Naive B cell (primary cell): ENCODE results near the gene AFAP1L1. TPM values are rescaled to one million over a fixed set of nuclear protein-coding genes. Genes with fewer than 3 reads are reported as not detected.
"Not testable (repeated sequence)": the region's sequence is repeated elsewhere in the genome, so short reads cannot be mapped to it uniquely, and the experiment has no call there.

ENCODE experiments used
- ATAC-seq, 2 donors: fragments of 150-1000 bp; cut with Tn5 transposase; 2 replicates each; pipeline ENCODE4 v1.10.0; 2021; ENCODE audit warnings: low read depth in 2 of 2, mild to moderate bottlenecking in 2 of 2, moderate library complexity in 2 of 2
- DNase-seq: peaks from one replicate; pipeline ENCODE4 v3.0.0; 2022
- H3K27ac Mint-ChIP-seq, 6 donors: one replicate each; pipeline ENCODE4 v1.8.0; 2020 to 2022; ENCODE audit warnings: mild to moderate bottlenecking in 6 of 6, mixed read lengths in 6 of 6, moderate library complexity in 5 of 6, inconsistent platforms in 2 of 6
- H3K27me3 Mint-ChIP-seq, 3 donors: one replicate each; pipeline ENCODE4 v1.8.0; 2021 to 2022; ENCODE audit warnings: mixed read lengths in 3 of 3, mild to moderate bottlenecking in 1 of 3
- H3K36me3 Mint-ChIP-seq, 2 donors: one replicate each; pipeline ENCODE4 v1.8.0; 2020 to 2022; ENCODE audit warnings: mixed read lengths in 2 of 2, inconsistent platforms in 1 of 2, mild to moderate bottlenecking in 1 of 2
- H3K4me1 Mint-ChIP-seq, 3 donors: one replicate each; pipeline ENCODE4 v1.8.0; 2020 to 2022; ENCODE audit warnings: mixed read lengths in 3 of 3, inconsistent platforms in 1 of 3, mild to moderate bottlenecking in 1 of 3, moderate library complexity in 1 of 3
- H3K4me3 Mint-ChIP-seq, 8 donors: one replicate each; pipeline ENCODE4 v1.8.0; 2020 to 2022; ENCODE audit warnings: mild to moderate bottlenecking in 8 of 8, mixed read lengths in 8 of 8, moderate library complexity in 8 of 8, inconsistent platforms in 2 of 8
- H3K9me3 Mint-ChIP-seq, 7 donors: one replicate each; pipeline ENCODE4 v1.8.0; 2020 to 2022; ENCODE audit warnings: mixed read lengths in 7 of 7, mild to moderate bottlenecking in 5 of 7, inconsistent platforms in 2 of 7, moderate library complexity in 1 of 7
- polyA plus RNA-seq, 6 donors: library from polyadenylated mRNA; unstranded; fragments of 300-500 nt; fragmentation: Illumina TruSeq; gene quantifications; one replicate each; pipeline ENCODE4 v1.2.3, GENCODE V29; 2021; ENCODE audit warnings: low read depth in 6 of 6

Gene AFAP1L1
- polyA plus RNA-seq, 6 donors from 2014 or later: 0.27 to 0.31 TPM; not detected in 4

DNA sequence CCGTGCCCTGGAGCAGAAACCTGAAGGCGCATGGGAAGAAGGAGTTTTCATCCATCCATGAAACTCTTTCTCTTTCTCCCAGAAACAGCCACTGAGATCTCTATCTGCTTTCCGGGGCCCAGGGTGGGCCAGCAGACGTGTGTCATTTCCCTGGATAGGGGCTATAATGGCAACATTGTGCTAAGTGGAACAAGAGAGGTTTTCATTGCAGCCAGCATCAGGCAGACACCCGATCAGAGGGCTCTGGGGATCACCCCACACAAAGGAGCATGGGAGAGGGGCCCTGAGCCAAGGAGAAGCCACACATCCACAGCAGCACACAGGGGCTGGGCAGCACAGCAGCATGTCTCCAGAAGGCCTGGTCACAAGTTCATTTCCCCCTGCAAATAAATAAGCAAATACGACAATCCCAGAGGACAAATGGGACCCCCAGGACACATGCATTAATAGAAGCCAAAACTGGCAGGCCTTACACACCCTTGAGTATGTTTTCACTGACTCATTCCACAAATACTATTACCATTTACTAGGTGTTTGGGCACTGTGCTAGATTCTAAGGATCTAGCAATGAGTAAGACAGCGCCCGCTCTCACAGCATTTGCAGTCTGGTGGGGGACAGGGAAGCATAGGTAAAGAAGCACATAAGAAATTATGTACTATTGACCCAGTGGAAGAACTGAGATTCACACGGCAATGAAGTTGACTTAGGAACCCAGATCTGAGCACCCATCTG, 4.3 kb upstream of the AFAP1L1 start:
- H3K27me3 Mint-ChIP-seq: peaks cover 30 to 32% (median 30%) of the 10 kb centered on the region in 3 donors
- H3K4me3 Mint-ChIP-seq: peak overlapping the region in 1 of 8 donors; percentile 29
- peaks cover 6 to 15% (median 13%) of the 10 kb centered on the region in 3 donors for H3K4me1 Mint-ChIP-seq
- peak overlapping the region in 1 of 6 donors; percentile 72 for H3K27ac Mint-ChIP-seq
- peaks cover 9 to 25% (median 21%) of the 10 kb centered on the region in 7 donors for H3K9me3 Mint-ChIP-seq
- no peak for ATAC-seq
- no peak for DNase-seq
- H3K36me3 Mint-ChIP-seq: peaks cover 14 to 24% of the 10 kb centered on the region in 2 donors

DNA sequence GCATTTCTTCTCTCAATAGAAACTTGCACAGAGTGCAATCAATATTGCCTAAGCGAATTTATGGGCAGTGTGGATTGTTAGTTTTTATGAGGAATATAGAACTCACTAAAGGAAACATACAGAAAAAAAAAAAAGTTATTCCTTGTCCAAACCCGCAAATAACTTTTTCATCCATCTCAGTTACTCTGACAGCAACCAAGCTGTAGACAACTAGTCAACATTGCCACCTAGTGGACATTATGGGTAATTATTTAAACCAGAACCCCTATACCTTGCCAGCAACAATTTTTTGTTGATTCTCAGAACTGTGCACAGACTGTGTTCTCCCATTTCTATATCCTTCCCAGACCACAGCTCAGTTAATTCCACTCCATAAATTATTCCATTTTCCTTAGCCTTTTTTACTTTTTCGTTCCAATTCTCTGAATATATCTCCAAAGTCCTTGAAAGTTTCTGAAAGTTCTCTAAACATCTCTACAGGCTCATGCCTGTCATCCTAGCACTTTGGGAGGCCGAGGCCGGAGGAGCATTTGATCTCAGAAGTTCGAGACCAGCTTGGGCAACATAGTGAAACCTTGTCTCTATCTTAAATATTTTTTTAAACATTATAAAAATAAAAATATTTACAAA, 2.6 kb upstream of the AFAP1L1 start:
- H3K4me3 Mint-ChIP-seq: no peak overlapping the region
- peak; percentile 50 to 60 for ATAC-seq
- H3K27me3 Mint-ChIP-seq: peaks cover 30 to 47% (median 42%) of the 10 kb centered on the region in 3 donors
- no peak for DNase-seq
- H3K4me1 Mint-ChIP-seq: peaks cover 7 to 19% (median 15%) of the 10 kb centered on the region in 3 donors
- H3K9me3 Mint-ChIP-seq: peaks cover 9 to 25% (median 21%) of the 10 kb centered on the region in 7 donors
- H3K27ac Mint-ChIP-seq: no peak overlapping the region
- H3K36me3 Mint-ChIP-seq: peaks cover 14 to 24% of the 10 kb centered on the region in 2 donors

DNA sequence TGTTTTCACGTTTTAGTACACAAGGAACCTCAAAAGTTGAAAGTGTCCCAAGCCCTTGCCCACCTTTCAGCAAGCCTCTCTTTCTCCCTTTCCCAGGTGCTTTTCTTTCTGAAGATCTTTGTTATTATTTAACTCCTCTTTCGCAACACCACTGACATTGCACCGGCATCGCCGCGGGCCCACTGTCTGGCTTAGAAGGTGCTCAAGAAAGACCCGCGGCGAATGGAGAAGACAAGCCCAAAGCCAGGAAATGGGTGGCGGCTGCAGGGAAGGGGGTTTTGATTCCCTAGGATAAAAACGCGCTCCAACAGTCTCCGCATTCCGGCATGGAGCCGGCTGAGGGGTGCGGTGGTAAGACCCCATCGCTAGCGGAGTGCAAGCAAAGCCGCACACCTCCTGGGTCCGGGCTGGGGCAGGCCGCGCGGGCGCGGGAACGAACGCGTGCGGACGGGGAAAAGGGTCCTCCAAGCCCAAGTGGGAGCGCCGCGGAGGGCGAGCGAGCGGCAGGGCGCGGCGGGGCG, 404 bp upstream of the AFAP1L1 start:
- H3K36me3 Mint-ChIP-seq: peaks cover 14 to 24% of the 10 kb centered on the region in 2 donors
- H3K4me1 Mint-ChIP-seq: peaks cover 7 to 15% (median 14%) of the 10 kb centered on the region in 3 donors
- peaks cover 9 to 25% (median 21%) of the 10 kb centered on the region in 7 donors for H3K9me3 Mint-ChIP-seq
- DNase-seq (no peak), ATAC-seq (no peak)
- peak overlapping the region; percentile 63 to 86 (median 72) for H3K4me3 Mint-ChIP-seq
- peaks cover 34 to 61% (median 47%) of the 10 kb centered on the region in 3 donors for H3K27me3 Mint-ChIP-seq
- H3K27ac Mint-ChIP-seq: peak overlapping the region in 1 of 6 donors; percentile 15

DNA sequence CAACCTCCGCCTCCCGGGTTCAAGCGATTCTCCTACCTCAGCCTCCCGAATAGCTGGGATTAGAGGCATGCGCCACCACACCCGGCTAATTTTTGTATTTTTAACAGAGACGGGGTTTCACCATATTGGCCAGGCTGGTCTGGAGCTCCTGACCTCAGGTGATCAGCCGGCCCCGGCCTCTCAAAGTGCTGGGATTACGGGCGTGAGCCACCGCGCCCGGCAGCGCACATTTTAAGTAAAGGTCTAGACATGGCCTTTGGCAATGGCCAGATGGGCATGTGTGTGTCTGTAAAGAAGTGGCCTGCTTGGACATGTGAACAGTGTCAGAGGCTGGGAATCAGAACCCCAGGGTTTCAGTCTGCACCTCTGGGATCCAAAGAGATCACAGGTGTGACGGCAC, 1.1 kb downstream of the AFAP1L1 start:
- peaks cover 44 to 61% (median 59%) of the 10 kb centered on the region in 3 donors for H3K27me3 Mint-ChIP-seq
- H3K27ac Mint-ChIP-seq, ATAC-seq, DNase-seq: not testable (repeated sequence)
- peaks cover 7 to 15% (median 14%) of the 10 kb centered on the region in 3 donors for H3K4me1 Mint-ChIP-seq
- peaks cover 9 to 18% (median 15%) of the 10 kb centered on the region in 7 donors for H3K9me3 Mint-ChIP-seq
- peak overlapping the region in 6 of 8 donors; percentile 82 to 93 (median 89) for H3K4me3 Mint-ChIP-seq
- peaks cover 10 to 17% of the 10 kb centered on the region in 2 donors for H3K36me3 Mint-ChIP-seq

DNA sequence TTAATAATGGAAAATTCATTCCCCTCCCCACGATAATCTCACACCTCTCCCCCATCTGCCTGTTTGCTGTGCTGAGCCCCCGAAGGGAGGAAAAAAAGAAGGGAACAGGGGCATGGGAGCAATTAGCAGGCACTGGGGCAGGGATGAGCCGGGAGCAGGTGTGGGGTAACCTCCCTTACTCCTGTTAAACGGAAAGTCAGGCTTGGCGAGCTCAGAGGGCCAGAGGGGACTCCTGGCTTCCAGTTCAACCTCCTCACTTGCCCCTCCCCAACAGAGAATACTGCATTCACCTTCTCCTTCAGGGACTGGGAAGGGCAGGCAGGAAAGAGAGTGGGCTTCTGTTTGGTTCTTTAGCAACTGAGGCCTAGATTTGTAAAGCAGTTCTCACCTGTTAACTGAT, 1.6 kb downstream of the AFAP1L1 start:
- Mint-ChIP-seq H3K27ac (no peak overlapping the region), H3K9me3 (peaks cover 5 to 14% (median 11%) of the 10 kb centered on the region in 7 donors), H3K36me3 (peaks cover 6 to 12% of the 10 kb centered on the region in 2 donors), H3K27me3 (peaks cover 43 to 64% (median 61%) of the 10 kb centered on the region in 3 donors), H3K4me1 (peaks cover 7 to 15% (median 14%) of the 10 kb centered on the region in 3 donors), H3K4me3 (peak overlapping the region in 3 of 8 donors; percentile 12 to 82 (median 15))
- ATAC-seq: no peak
- no peak for DNase-seq

DNA sequence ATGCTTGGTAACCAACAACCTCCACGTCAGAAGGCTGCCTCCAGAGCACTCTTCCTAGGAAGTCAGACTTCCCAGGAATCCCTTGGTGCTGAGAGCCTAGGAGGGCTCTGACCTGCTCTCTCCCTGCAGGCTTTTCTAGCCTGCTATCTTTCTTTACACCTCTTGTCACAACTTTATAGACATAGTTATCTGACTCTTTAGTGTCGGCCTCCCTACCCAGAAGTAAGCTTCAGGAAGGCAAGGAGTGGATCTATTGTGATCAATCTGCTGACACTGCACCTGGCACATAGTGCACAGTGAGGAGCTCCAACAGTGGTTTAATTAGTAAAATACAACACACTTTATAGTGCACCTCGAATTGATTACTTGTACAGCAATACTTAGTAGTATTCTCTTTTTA, 2.3 kb downstream of the AFAP1L1 start:
- Mint-ChIP-seq H3K4me1 (peaks cover 7 to 15% (median 14%) of the 10 kb centered on the region in 3 donors), H3K36me3 (peaks cover 0 to 5% of the 10 kb centered on the region in 2 donors), H3K4me3 (peak overlapping the region in 3 of 8 donors; percentile 13 to 48 (median 15)), H3K9me3 (peaks cover 2 to 7% (median 4%) of the 10 kb centered on the region in 7 donors), H3K27me3 (peaks cover 44 to 71% (median 63%) of the 10 kb centered on the region in 3 donors), H3K27ac (no peak overlapping the region)
- no peak for ATAC-seq
- DNase-seq: no peak

DNA sequence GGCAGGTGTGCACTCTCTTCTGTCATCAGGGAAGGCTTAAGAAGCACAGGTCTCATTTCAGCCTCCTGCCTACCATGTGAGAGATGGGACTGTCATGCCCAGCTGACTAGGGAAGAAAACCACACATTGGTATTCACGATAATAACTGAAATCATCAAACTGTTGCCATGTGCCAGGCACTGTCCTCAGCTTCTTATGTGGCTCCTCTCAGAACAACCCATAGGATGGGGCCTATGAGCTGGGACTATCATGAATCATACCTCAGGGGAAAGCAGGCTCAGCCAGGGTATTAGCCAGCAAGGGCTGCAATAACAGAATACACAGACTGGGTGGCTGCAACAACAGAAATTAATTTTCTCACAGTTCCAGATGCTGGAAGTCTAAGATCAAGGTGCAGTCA, 3.3 kb downstream of the AFAP1L1 start:
- peaks cover 0 to 4% (median 2%) of the 10 kb centered on the region in 7 donors for H3K9me3 Mint-ChIP-seq
- H3K27ac Mint-ChIP-seq: peak overlapping the region in 1 of 6 donors; percentile 2
- no peak for ATAC-seq
- H3K4me3 Mint-ChIP-seq: no peak overlapping the region
- DNase-seq: no peak
- H3K36me3 Mint-ChIP-seq: no peaks in the 10 kb centered on the region
- H3K4me1 Mint-ChIP-seq: peaks cover 7 to 15% (median 14%) of the 10 kb centered on the region in 3 donors
- peaks cover 44 to 79% (median 68%) of the 10 kb centered on the region in 3 donors for H3K27me3 Mint-ChIP-seq

DNA sequence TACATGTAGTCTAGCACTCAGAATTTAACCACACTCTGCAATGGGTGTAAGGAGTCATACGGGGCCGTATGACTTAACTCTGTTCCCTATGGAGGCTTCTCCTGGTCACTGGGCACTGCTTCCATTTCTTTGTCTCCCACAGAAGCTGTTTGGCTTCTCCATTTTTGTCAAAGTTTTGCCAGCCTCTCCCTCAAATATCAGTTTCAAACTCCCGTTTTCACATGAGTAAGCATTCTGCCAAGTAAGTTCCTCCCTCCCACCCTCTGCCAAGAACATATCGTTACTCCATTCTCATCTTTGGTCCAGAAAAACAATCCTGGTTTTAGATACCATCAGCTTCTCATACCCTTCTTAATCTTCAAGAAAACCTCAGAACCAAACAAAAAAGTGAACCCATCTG, 6.1 kb downstream of the AFAP1L1 start:
- Mint-ChIP-seq H3K4me3 (no peak overlapping the region), H3K27me3 (peaks cover 33 to 63% (median 55%) of the 10 kb centered on the region in 3 donors)

DNA sequence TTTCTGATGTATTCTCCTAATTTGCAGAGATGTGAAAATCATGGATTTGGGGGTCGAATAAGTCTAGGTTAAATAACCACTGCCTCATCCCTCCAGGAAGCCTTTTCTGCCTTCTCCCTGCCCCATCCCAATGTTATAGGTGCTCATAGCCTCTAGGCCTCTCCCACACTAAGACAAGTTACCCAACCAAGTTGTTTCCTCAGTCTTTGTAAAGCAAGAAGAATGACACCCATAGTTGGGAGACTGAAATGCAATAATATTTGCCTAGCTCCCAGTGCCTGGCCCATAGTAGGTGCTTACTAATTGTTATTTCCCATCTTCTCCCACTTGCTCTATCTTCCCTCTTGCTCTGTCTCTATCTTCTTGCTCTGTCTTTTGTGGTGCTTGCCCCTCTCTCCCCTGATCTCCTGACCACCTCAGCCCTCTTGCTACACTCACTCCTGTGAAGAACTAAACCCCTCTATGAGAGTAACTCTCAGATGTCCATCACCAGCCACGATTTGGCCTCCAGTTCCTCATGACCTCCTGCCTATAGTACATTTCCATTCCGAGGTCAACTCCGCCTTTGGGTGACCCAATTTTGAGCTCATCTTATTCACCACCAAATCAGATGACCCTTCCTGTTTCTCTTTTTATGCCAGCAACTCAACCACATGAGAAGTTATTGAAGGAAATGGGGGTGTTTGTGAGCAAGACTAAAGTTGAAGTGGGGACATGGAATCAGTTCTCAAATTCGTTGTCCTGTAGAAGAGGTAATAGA, 7.0 kb downstream of the AFAP1L1 start:
- no peaks in the 10 kb centered on the region for H3K9me3 Mint-ChIP-seq
- DNase-seq: no peak

More for the DNA sequence above, 6.1 kb downstream of the AFAP1L1 start:
- DNase-seq (no peak), ATAC-seq (no peak)
- H3K36me3 Mint-ChIP-seq: no peaks in the 10 kb centered on the region
- peaks cover 0 to 2% (median 0%) of the 10 kb centered on the region in 3 donors for H3K4me1 Mint-ChIP-seq
- H3K27ac Mint-ChIP-seq: peak overlapping the region in 1 of 6 donors; percentile 25
- H3K9me3 Mint-ChIP-seq: no peaks in the 10 kb centered on the region

DNA sequence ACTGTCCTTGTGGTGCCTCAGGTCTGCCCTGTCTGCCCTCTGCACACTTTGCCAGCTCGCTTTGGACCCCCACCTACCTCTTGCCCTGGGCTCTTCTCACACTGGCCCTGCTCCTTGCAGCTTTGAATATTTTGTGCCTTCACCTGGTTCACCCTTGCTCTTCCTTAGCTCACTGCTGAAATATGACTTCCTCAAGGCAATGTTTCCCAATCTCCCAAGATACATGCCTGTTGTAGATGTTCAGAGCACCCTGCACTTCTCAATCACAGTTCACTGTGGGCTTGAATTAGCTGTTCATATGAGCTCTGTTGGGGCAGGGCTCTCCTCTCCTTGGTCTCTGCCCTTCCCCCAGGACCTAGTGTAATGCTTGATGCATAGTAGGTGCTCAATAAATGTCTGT, 8.0 kb downstream of the AFAP1L1 start:
- no peaks in the 10 kb centered on the region for H3K36me3 Mint-ChIP-seq
- no peaks in the 10 kb centered on the region for H3K9me3 Mint-ChIP-seq
- H3K27ac Mint-ChIP-seq: no peak overlapping the region
- H3K4me1 Mint-ChIP-seq: no peaks in the 10 kb centered on the region
- DNase-seq (no peak), ATAC-seq (no peak)
- no peak overlapping the region for H3K4me3 Mint-ChIP-seq
- H3K27me3 Mint-ChIP-seq: peaks cover 33 to 48% (median 40%) of the 10 kb centered on the region in 3 donors

More for the DNA sequence above, 7.0 kb downstream of the AFAP1L1 start:
- no peak overlapping the region for H3K27ac Mint-ChIP-seq
- no peak for ATAC-seq
- peaks cover 33 to 55% (median 47%) of the 10 kb centered on the region in 3 donors for H3K27me3 Mint-ChIP-seq
- H3K4me1 Mint-ChIP-seq: peaks cover 0 to 2% (median 0%) of the 10 kb centered on the region in 3 donors
- H3K36me3 Mint-ChIP-seq: no peaks in the 10 kb centered on the region
- H3K4me3 Mint-ChIP-seq: no peak overlapping the region

DNA sequence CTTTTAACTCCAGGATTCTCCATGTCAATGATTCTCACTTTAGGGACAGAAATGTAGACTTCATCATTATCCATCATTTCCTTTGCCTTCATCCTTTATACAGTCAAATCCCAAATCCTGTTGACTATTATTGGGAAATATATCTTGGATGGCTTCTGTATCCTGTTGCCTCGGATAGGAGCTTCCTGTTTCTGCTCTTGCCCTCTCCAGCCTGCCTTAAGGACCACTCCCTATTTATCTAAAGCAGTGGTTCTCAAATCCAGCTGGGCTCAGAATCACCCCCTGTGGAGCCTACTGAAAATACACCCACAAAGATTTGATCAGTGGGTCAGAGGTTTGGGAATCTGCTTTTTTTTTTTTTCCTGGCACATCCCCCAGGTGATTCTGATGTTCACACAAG, 8.5 kb downstream of the AFAP1L1 start:
- no peaks in the 10 kb centered on the region for H3K9me3 Mint-ChIP-seq
- no peak for ATAC-seq
- no peaks in the 10 kb centered on the region for H3K4me1 Mint-ChIP-seq

DNA sequence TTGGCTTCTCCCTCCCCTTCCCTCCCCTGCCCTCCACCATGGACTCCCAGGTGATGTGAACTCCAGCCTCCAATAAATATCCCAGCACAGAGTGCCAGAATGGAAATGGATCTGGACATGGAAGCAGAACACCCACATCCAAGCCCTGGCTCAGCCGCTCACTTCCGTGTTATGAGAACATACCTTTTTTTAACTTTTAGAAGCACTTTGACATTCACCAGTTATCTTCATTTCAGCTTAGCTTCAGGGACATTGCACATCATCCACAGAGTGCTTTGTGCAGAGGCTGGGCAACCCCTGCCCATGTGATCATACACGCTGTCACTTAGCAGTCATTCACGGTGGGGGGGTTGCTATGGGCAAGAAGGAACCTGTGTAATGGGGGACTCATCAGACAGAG, 9.1 kb downstream of the AFAP1L1 start:
- ATAC-seq (no peak), DNase-seq (no peak)
- Mint-ChIP-seq H3K27me3 (peaks cover 26 to 41% (median 32%) of the 10 kb centered on the region in 3 donors), H3K4me3 (no peak overlapping the region), H3K4me1 (no peaks in the 10 kb centered on the region), H3K27ac (no peak overlapping the region), H3K9me3 (no peaks in the 10 kb centered on the region), H3K36me3 (no peaks in the 10 kb centered on the region)

More for the DNA sequence above, 8.5 kb downstream of the AFAP1L1 start:
- DNase-seq: no peak
- no peak overlapping the region for H3K27ac Mint-ChIP-seq
- H3K4me3 Mint-ChIP-seq: no peak overlapping the region
- peaks cover 30 to 47% (median 39%) of the 10 kb centered on the region in 3 donors for H3K27me3 Mint-ChIP-seq
- H3K36me3 Mint-ChIP-seq: no peaks in the 10 kb centered on the region
